ENCODE results near the gene DOK3.

DOK3 gene

GRCh38 chr5:177484902-177485549 lies 24.6 kb downstream of the DOK3 start:
- no peak for DNase-seq (ENCODE audit: extremely low read depth in 1 of 2, low read depth in 1 of 2)

- no peak for DNase-seq (ENCODE audit: extremely low read depth in 1 of 2, low read depth in 1 of 2)
Measured at GRCh38 chr5:177483994-177484901, 25.4 kb downstream of the DOK3 start.

- no peak for DNase-seq (ENCODE audit: extremely low read depth in 1 of 2, low read depth in 1 of 2)
Measured at GRCh38 chr5:177483042-177483441, 26.6 kb downstream of the DOK3 start.

- DNase-seq (ENCODE audit: extremely low read depth in 1 of 2, low read depth in 1 of 2): no peak
Measured at GRCh38 chr5:177482359-177482795, 27.2 kb downstream of the DOK3 start.

- no peak for DNase-seq (ENCODE audit: extremely low read depth in 1 of 2, low read depth in 1 of 2)
Measured at GRCh38 chr5:177479774-177480173, 29.9 kb downstream of the DOK3 start.

- DNase-seq (ENCODE audit: extremely low read depth in 1 of 2, low read depth in 1 of 2): peak in 1 of 2 donors; percentile 39
Measured at GRCh38 chr5:177478711-177479646, 30.6 kb downstream of the DOK3 start.

GRCh38 chr5:177477701-177478477 lies 31.7 kb downstream of the DOK3 start:
- DNase-seq (ENCODE audit: extremely low read depth in 1 of 2, low read depth in 1 of 2): no peak

- DNase-seq (ENCODE audit: extremely low read depth in 1 of 2, low read depth in 1 of 2): no peak
Measured at GRCh38 chr5:177476531-177477233, 32.9 kb downstream of the DOK3 start.

GRCh38 chr5:177475563-177476427 lies 33.8 kb downstream of the DOK3 start:
- DNase-seq (ENCODE audit: extremely low read depth in 1 of 2, low read depth in 1 of 2): no peak

GRCh38 chr5:177474846-177475562 lies 34.6 kb downstream of the DOK3 start:
- DNase-seq (ENCODE audit: extremely low read depth in 1 of 2, low read depth in 1 of 2): no peak

- DNase-seq (ENCODE audit: extremely low read depth in 1 of 2, low read depth in 1 of 2): no peak
Measured at GRCh38 chr5:177474002-177474476, 35.6 kb downstream of the DOK3 start.

GRCh38 chr5:177473443-177474001 lies 36.1 kb downstream of the DOK3 start, which contains the start of gene DBN1:
Gene DBN1 (minus strand): TSS chr5:177473634. CDS start chr5:177473521, 113 bp downstream.
- DNase-seq (ENCODE audit: extremely low read depth in 1 of 2, low read depth in 1 of 2): no peak

- DNase-seq (ENCODE audit: extremely low read depth in 1 of 2, low read depth in 1 of 2): peak; percentile 78 to 82
Measured at GRCh38 chr5:177472460-177473442, 36.9 kb downstream of the DOK3 start.

- peak; percentile 60 to 77 for DNase-seq (ENCODE audit: extremely low read depth in 1 of 2, low read depth in 1 of 2)
Measured at GRCh38 chr5:177471610-177472356, 37.8 kb downstream of the DOK3 start.

- DNase-seq (ENCODE audit: extremely low read depth in 1 of 2, low read depth in 1 of 2): no peak
Measured at GRCh38 chr5:177470759-177471536, 38.7 kb downstream of the DOK3 start.
